Prostate gland (tissue), 2 donors: ENCODE data around the gene FAM114A2. TPM values are rescaled to one million over a fixed set of nuclear protein-coding genes. Genes with fewer than 3 reads are reported as not detected.

Experiments used
- DNase-seq: peaks from one replicate; pipeline ENCODE4 v3.0.0-alpha.2; 2019; ENCODE audit warnings: low spot score
- H3K27ac ChIP-seq, 2 donors: fragments of 200-600 bp; sonication (generic); 2 replicates each; pipeline ENCODE4 v1.5.1; 2017 to 2019
- H3K27me3 ChIP-seq: fragments of 200-600 bp; sonication (generic); replicated peaks from 2 replicates; pipeline ENCODE4 v1.5.1; 2019; ENCODE audit not compliant: insufficient read depth
- H3K36me3 ChIP-seq, 2 donors: fragments of 200-600 bp; sonication (generic); 1 replicate in 1 of 2; 2 replicates in 1 of 2; pipeline versions ENCODE4 v1.5.1 to v1.8.1; 2017 to 2019
- H3K4me1 ChIP-seq: fragments of 200-600 bp; sonication (generic); replicated peaks from 2 replicates; pipeline ENCODE4 v1.5.1; 2019
- H3K4me3 ChIP-seq, 2 donors: fragments of 200-600 bp; sonication (generic); 2 replicates each; pipeline ENCODE4 v1.5.1; 2017 to 2019
- H3K9me3 ChIP-seq: fragments of 200-600 bp; sonication (generic); 2 replicates; pipeline ENCODE4 v1.5.1; 2017
- CTCF ChIP-seq, 4 experiments: fragments of 200-600 bp in 2 of 4; fragments of 450-650 bp in 2 of 4; sonication (generic) in 2 of 4; IDR thresholded peaks; 1 replicate in 3 of 4; 2 replicates in 1 of 4; pipeline ENCODE4 v1.5.1; 2016 to 2019; ENCODE audit warnings: antibody characterized with exemption in 4 of 4, mild to moderate bottlenecking in 2 of 4, moderate library complexity in 2 of 4
- POLR2A ChIP-seq: fragments of 450-650 bp; IDR thresholded peaks from one replicate; pipeline ENCODE4 v1.6.1; 2016; ENCODE audit warnings: antibody characterized with exemption, mild to moderate bottlenecking
- POLR2AphosphoS5 ChIP-seq: sonication (generic); formaldehyde crosslinking; IDR thresholded peaks from one replicate; pipeline ENCODE4 v1.6.1; 2017; ENCODE audit warnings: antibody characterized with exemption
- whole genome bisulfite sequencing: methylation state at CpG from one replicate; pipeline ENCODE4 v1.1.5; 2018; 5-methylcytosine and 5-hydroxymethylcytosine counted together
- intact Hi-C: fragments of 100-400 bp; cut with DNase I; formaldehyde crosslinking; loops from one replicate; pipeline ENCODE4 v1.14.2; 2022
- total RNA-seq, 2 donors: library from RNA; depleted of rRNA; stranded (reverse); fragments of >200 nt; gene quantifications; one replicate each; pipeline ENCODE4 v1.1.0, GENCODE V29; 2016

The FAM114A2 gene
- total RNA-seq, 2 donors from 2014 or later: 13.8 to 24.2 TPM

- no peaks in the 10 kb centered on the region for H3K4me1 ChIP-seq
- H3K36me3 ChIP-seq: no peaks in the 10 kb centered on the region
- DNase-seq: no peak
- H3K27ac ChIP-seq: no peak overlapping the region
- TF ChIP-seq CTCF (IDR thresholded peaks at IDR 0.05) (no peak), POLR2A (no peak), POLR2AphosphoS5 (no peak)
- intact Hi-C loops: no loop called here
- H3K9me3 ChIP-seq: no peaks in the 10 kb centered on the region
- no peaks in the 10 kb centered on the region for H3K27me3 ChIP-seq
- H3K4me3 ChIP-seq: no peak overlapping the region
- WGBS: 92% methylated on average over 3 of the region's 3 CpGs
These were observed 21.9 kb upstream of the FAM114A2 start for GRCh38 chr5:154060606-154061005.

- intact Hi-C loops: no loop called here
- TF ChIP-seq CTCF (IDR thresholded peaks at IDR 0.05): no peak
- no peak for TF ChIP-seq POLR2A
- TF ChIP-seq POLR2AphosphoS5: no peak
- no peaks in the 10 kb centered on the region for H3K4me1 ChIP-seq
- WGBS: 66% methylated on average over 4 of the region's 4 CpGs
- no peak overlapping the region for H3K4me3 ChIP-seq
- H3K27ac ChIP-seq: no peak overlapping the region
- DNase-seq: no peak
- H3K36me3 ChIP-seq: no peaks in the 10 kb centered on the region
- H3K27me3 ChIP-seq: no peaks in the 10 kb centered on the region
- no peaks in the 10 kb centered on the region for H3K9me3 ChIP-seq
These were observed 20.9 kb upstream of the FAM114A2 start for GRCh38 chr5:154059583-154059982.

GRCh38 chr5:154059039-154059430 is 20.3 kb upstream of the FAM114A2 start:
- H3K27ac ChIP-seq: no peak overlapping the region
- intact Hi-C loops: no loop called here
- H3K9me3 ChIP-seq: no peaks in the 10 kb centered on the region
- H3K36me3 ChIP-seq: no peaks in the 10 kb centered on the region
- WGBS: 66% methylated on average over 6 of the region's 6 CpGs
- no peak overlapping the region for H3K4me3 ChIP-seq
- no peak for DNase-seq
- no peaks in the 10 kb centered on the region for H3K4me1 ChIP-seq
- no peaks in the 10 kb centered on the region for H3K27me3 ChIP-seq
- TF ChIP-seq POLR2A (no peak), CTCF (IDR thresholded peaks at IDR 0.05) (no peak), POLR2AphosphoS5 (no peak)

- 68% methylated on average over 10 of the region's 10 CpGs for WGBS
- no peak overlapping the region for H3K27ac ChIP-seq
- TF ChIP-seq POLR2A (no peak), POLR2AphosphoS5 (no peak), CTCF (IDR thresholded peaks at IDR 0.05) (no peak)
These were observed 19.6 kb upstream of the FAM114A2 start for GRCh38 chr5:154058055-154059038.

GRCh38 chr5:154055201-154055600 is 16.5 kb upstream of the FAM114A2 start:
- intact Hi-C loops: no loop called here
- no peak for DNase-seq
- no peaks in the 10 kb centered on the region for H3K27me3 ChIP-seq
- no peaks in the 10 kb centered on the region for H3K4me1 ChIP-seq
- WGBS: 82% methylated on average over 2 of the region's 2 CpGs
- no peak for TF ChIP-seq POLR2A
- TF ChIP-seq POLR2AphosphoS5: no peak
- no peak for TF ChIP-seq CTCF (IDR thresholded peaks at IDR 0.05)
- H3K36me3 ChIP-seq: no peaks in the 10 kb centered on the region
- no peaks in the 10 kb centered on the region for H3K9me3 ChIP-seq
- H3K4me3 ChIP-seq: no peak overlapping the region
- no peak overlapping the region for H3K27ac ChIP-seq

More at GRCh38 chr5:154058055-154059038, 19.6 kb upstream of the FAM114A2 start:
- intact Hi-C loops: no loop called here
- no peak for DNase-seq
- Histone ChIP-seq H3K4me3 (no peak overlapping the region), H3K36me3 (no peaks in the 10 kb centered on the region), H3K4me1 (no peaks in the 10 kb centered on the region), H3K9me3 (no peaks in the 10 kb centered on the region), H3K27me3 (no peaks in the 10 kb centered on the region)
